GM12801 (cell line): ENCODE results near the gene NSUN6.

Source experiments
- TF ChIP-seq, protein P1 (sequence below): IDR thresholded peaks from one replicate; pipeline ENCODE4 v1.5.1; 2011; ENCODE audit warnings: control low read depth; ENCODE audit not compliant: insufficient read length; ENCODE audit errors: extremely low read depth

NSUN6 gene

GRCh38 chr10:18675086-18675801, 23.9 kb upstream of the NSUN6 start:
- TF ChIP-seq, protein P1, sequence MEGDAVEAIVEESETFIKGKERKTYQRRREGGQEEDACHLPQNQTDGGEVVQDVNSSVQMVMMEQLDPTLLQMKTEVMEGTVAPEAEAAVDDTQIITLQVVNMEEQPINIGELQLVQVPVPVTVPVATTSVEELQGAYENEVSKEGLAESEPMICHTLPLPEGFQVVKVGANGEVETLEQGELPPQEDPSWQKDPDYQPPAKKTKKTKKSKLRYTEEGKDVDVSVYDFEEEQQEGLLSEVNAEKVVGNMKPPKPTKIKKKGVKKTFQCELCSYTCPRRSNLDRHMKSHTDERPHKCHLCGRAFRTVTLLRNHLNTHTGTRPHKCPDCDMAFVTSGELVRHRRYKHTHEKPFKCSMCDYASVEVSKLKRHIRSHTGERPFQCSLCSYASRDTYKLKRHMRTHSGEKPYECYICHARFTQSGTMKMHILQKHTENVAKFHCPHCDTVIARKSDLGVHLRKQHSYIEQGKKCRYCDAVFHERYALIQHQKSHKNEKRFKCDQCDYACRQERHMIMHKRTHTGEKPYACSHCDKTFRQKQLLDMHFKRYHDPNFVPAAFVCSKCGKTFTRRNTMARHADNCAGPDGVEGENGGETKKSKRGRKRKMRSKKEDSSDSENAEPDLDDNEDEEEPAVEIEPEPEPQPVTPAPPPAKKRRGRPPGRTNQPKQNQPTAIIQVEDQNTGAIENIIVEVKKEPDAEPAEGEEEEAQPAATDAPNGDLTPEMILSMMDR: no peak

DNA sequence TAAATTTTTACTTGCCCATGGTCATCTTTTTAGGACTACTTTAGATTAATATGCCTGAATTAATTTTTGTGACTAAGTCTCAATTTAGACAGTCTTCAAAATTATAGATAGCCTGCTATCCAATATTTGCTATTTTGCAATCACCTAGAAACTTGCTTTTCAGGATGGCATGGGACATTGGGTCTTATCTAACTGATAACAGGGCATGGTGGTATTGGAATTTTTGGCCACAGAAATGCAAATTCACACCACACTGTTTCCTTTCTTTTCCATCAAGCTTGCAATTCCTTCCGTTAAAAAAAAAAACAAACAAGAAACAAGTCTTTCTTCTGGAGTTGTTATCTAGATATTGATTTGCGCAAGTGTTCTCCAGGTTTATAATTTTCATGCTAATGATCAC, 16.6 kb upstream of the NSUN6 start:
- TF ChIP-seq, protein P1: no peak

DNA sequence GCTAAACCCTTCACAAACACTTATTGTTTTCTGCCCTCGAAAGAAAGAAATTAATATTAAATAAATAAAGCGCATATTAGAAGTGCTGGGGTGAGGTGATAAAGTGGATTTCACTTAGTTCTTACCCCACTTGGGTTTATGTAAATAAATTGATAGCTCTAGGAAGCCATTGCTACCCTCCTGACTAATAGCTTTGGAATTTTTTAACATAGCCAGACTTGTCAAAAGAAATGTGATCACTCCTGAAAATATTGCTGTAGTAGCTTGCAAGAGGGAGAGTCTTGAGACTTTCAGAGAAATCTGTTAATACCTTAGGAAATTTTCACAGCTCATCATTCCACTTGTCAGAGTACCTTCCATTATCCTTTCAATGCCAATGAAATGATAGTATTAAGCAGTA, 15.4 kb upstream of the NSUN6 start:
- TF ChIP-seq, protein P1: no peak

- TF ChIP-seq, protein P1: no peak
These were observed 14.6 kb upstream of the NSUN6 start for GRCh38 chr10:18665815-18666558.

- TF ChIP-seq, protein P1: no peak
These were observed 13.6 kb upstream of the NSUN6 start for GRCh38 chr10:18664841-18665478.

DNA sequence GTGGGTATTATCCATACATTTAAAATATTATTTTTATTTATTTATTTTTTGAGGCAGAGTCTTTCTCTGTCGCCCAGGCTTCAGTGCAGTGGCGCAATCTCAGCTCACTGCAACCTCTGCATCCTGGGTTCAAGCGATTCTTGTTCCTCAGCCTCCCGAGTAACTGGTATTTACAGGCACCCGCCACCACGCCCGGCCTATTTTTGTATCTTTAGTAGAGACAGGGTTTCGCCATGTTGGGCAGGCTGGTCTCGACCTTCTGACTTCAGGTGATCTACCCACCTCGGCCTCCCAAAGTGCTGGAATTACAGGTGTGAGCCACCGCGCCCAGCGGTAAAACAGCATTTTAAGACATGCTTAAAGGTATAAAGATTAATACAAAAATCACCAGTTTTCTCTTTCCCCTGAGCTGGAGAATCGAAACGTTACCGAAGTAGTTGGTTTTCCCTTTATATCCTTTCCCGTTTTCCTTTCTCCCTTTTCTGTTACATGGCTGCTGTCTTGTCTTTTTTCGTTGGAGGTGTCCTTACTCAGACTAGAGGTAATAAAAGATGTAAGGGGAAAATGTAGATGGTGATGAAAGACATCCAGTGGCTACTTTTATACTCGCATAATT, 9.5 kb upstream of the NSUN6 start:
- TF ChIP-seq, protein P1: no peak
